HG03095 (cell line): ENCODE measurements around the gene AKIP1.
"Not testable (repeated sequence)": the region's sequence is repeated elsewhere in the genome, so short reads cannot be mapped to it uniquely, and the experiment has no call there.

Source experiments
- ATAC-seq: cut with Tn5 transposase; IDR thresholded peaks from one replicate; pipeline ENCODE4 v1.9.1; 2021; ENCODE audit warnings: moderate library complexity; ENCODE audit not compliant: unreplicated experiment

Gene AKIP1

DNA sequence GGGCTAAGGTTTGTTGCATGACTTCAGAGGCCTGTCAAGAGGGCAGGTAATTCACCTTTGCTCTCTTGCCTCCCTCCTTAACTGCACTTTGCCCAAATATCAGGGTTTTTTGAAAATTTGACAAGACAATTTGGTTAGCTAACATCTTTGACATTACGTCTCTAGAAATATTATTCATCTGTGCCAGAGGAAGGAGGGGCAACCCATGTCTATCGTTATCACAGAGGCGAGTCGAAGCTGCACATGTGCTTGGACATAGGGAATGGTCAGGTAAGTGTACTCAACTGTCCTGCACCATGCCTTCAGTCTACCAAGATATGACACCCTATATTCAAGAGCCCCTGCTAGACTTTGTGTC, 3.7 kb downstream of the AKIP1 start:
- no peak for ATAC-seq

- no peak for ATAC-seq
These were observed 6.3 kb downstream of the AKIP1 start for GRCh38 chr11:8917157-8917825.

DNA sequence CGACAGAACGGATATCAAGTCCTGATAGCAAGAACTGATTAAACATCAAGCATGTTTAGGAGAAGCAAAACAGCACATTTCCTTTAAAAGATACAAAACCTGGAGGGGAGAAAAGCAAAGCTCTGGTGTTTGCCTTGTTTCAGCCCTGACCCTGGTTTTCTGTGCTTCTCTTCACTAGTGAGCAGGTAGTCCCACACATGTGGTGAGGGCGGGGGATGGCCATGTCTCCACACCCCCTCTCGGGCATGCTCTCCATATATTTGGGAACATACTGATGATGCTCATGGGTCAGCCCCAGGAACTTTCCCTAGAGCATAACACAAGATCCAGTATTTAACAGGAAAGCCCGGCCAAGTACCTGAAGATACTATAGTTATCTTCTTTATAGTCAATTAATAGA, 11.7 kb downstream of the AKIP1 start:
- ATAC-seq, result no peak

DNA sequence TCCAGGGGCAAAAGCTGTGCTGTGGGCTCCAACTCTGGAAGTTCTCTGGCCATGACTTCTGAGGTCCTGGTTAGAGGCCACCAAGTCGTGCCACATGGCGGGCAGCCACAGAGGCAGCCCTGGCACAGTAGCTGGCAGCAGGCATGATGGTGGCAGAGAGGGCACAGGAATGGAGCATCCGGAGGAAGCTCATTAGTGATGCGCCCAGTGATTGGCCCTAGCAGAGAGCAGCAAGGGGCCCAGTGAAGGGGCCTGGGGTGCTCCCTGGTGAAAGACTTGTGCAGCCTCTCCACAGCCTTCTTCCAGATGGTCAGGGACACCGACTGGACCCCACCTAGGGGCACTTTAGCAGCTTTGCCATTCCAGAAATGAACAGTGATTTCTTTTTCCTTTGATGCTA, 14.7 kb downstream of the AKIP1 start:
- no peak for ATAC-seq

DNA sequence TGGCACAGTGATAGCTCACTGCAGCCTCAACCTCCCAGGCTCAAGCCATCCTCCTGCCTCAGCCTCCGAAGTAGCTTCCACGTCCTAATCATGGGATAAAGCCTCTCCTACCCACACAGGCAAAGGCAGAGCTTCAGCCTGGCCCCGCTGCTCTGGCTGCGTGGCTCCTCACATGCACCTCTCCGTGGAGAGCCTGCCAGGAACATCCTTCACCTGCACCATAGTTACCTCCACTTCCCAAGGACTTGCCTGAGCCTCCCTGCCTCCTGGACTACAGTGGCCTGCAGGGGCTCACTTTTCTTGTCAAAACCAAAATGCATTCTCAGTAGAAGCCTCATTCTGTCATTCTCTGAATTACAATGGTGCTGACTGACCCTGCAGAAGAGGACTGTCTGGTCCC, 15.2 kb downstream of the AKIP1 start:
- no peak for ATAC-seq

- ATAC-seq, result no peak
These were observed 16.2 kb downstream of the AKIP1 start for GRCh38 chr11:8927233-8927632.

DNA sequence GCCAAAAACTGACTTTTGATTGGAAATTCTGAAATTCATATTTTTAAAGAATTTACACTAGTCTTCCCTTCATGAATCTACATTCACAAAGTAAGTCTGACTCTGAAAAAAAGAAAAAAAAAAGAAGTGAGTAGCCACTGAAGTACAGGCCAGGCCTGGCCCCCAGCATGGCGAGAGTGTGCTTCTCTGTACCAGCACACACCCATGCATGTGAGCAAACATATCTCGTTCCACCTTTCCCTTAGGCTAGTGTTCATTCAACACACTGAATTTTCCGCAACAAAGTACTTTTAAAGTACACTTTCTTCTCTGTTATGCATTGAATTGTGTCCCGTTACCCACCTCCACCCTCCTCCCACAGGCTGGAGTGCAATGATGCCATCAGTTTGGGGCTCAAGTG, 17.2 kb downstream of the AKIP1 start:
- ATAC-seq, result no peak

DNA sequence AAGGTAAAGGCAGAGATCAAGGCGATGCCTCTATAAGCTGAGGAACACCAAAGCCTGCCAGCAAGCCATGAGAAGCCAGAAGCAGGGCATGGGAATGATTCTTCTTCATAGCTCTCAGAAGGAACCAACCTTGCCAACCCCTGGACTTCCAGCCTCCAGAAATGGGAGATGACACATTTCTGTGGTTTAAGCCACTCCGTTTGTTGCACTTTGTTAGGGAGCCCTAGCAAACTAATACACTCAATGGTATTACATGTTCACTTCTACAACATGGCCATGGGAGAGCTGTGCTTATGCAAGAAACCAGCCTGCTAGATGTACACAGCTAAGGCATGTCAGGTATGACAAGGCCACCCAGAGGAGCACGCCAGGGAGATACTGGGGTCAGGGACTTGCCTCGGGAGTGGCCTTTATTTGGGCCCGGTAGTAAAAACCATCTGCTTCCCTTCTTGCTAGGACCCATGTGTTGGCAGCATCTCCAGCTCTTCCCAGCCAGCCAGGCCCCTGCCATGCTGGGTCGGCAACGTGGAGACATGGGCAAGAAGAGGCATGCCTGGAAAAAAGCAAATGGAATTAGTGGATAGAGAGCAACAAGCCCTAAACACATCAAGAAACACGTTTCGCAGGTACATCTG, 18.1 kb downstream of the AKIP1 start:
- ATAC-seq, result no peak

GRCh38 chr11:8930456-8931175, 19.6 kb downstream of the AKIP1 start:
- no peak for ATAC-seq

- ATAC-seq, result no peak
These were observed 21.7 kb downstream of the AKIP1 start, which contains the start of gene C11orf16 for GRCh38 chr11:8932564-8933180. Gene C11orf16, minus strand, starts transcription at chr11:8932947. Its CDS starts 639 bp downstream, at chr11:8932308.

DNA sequence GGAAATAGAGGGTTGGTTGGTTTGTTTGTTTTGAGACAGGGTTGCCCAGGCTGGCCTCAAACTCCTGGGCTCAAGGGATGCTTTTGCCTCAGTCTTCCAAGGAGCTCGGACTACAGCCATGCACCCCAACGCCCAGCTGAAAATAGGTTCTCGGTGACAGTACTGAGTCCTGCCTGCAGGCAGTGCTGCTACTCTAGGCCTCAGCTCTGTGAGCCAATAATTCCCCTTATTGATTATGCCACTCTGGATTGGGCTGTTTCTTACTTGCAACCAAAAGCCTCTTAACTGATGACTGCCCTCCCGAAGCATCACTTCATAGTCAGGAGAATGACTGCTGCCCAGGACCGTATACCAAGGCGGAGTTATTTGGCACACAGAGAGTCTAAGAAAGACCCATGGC, 22.9 kb downstream of the AKIP1 start:
- no peak for ATAC-seq

DNA sequence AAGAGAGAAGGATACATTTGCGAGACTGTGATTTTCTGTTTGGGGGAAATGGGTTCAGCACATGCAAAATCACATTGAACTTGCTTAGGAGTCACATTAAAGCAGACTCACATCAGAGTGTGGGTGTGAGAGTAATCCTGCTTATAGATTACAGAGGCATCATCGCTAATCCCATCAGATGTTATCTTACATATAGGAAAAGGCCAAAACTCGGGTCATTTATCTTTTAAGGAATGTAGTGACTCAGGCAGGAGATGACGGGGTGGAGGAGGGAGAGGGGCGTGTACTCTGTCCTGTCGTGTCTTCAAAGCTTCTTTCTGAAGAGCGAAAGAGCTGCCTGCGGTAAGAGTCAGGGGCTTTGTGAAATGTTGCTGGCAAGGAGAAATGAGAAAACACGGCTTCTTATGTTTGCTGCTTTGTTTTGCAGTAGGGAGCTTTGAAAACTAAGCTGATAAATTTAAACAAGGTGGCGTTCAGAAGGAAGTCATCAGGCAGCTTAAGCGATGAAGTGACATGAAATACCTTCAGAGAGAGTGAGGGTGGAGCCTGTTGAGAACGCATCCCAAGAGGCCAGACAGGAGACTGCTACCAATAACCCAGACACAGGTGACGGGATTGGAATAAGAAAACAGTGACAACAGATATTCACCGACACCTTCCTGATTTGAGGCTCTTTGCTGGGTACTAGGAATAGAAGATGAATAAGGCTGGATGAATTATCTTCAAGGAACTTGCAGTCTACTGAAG, 23.9 kb downstream of the AKIP1 start:
- no peak for ATAC-seq

GRCh38 chr11:8935789-8936188, 24.8 kb downstream of the AKIP1 start:
- ATAC-seq, result not testable (repeated sequence)

- ATAC-seq, result no peak
These were observed 26.2 kb downstream of the AKIP1 start for GRCh38 chr11:8937159-8937558.

DNA sequence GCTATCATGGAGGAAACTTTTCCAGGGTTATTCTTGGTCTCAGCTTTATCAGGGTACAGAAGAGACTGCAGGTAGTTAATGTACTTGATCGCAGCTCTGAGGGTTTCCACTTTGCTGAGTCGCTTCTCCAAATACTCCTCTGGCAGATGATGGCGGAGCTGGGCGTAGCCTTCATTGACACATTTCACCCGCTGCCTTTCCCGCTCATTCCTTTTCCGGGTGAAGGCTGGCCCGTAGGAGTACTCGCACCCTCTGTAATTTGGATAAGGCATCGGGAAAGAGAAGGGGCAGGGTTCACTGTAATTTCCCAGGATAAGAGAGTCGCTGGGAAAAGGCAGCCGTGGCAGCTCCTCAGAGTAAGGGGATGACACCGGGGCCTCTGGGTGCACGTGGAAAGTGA, 26.7 kb downstream of the AKIP1 start:
- no peak for ATAC-seq

GRCh38 chr11:8941341-8942103, 30.5 kb downstream of the AKIP1 start:
- no peak for ATAC-seq

DNA sequence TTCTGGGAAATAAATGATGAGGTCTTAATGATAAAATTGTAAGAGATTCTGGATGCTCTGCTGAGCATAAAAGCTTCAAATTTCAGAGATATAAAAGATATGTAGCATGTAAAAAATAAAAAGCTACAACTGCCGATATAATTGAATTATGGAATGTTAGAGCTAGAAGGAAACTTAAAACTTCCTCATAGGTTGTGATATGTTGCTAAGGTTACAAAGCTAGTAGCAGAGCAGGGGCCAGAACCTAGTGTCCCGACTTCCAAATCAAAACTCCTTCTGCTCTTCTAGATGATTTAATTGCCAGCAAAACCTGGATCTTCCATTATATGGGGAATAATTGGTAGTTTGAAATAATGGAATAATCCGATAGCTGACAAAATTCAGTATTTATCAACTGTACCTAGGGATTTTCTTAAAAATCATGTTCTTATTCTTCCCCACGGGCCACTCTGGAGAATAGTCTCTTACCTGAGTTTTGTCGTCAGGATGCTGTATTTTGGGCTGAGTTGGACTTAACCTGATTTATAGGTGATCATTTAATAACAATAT, 31.6 kb downstream of the AKIP1 start, which contains the start of gene ASCL3:
Gene ASCL3 (minus strand): TSS at position 499 of the 549 bp plus-strand sequence. CDS start 4,855 bp downstream, outside the sequence.
- ATAC-seq, result no peak

DNA sequence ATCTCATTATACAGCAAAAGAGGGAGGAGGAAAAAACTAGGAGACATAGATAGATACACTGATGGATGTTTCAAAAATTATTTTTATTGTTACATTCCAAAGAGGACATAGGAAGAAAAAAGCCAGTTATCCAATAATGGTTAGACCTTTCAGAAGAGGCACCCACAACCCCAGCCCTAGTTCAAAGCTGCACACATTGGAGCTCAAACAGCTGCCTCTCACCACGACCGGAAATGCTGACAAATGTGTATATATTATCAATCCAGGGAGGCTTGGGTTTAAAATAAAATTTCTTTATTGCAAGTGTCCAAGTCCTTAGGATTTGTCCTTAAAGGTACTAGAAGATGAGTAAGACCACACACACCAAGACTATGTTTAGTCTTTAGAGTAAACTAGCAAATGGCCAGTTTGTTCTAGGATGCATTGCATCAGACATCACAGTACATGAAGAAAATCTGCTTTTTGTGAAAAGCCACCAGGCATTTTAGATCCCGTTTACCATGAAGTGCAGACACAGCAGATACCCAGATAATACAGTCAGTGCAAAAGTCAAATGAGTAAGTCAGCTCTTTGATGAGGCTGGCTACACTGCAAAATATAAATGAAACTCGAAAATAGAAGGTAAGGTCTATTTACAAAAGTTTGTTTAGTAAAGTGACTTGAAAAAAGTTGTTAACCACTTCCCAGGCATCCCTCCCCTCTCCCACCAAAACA, 36.4 kb downstream of the AKIP1 start:
- no peak for ATAC-seq

- ATAC-seq, result no peak
These were observed 37.9 kb downstream of the AKIP1 start for GRCh38 chr11:8948886-8949285.
